Neural progenitor cell (in vitro differentiated cells): ENCODE data around the gene BRCA1. TPM values are rescaled to one million over a fixed set of nuclear protein-coding genes. Genes with fewer than 3 reads are reported as not detected.
A peak's percentile ranks its signal among the peaks of the same experiment; 100 is the strongest.
"Not testable (repeated sequence)": the region's sequence is repeated elsewhere in the genome, so short reads cannot be mapped to it uniquely, and the experiment has no call there.

Experiments used
- DNase-seq: peaks from one replicate; pipeline ENCODE4 v3.0.0-alpha.2; 2016; ENCODE audit warnings: low spot score
- H2AFZ ChIP-seq: fragments of 200-600 bp; sonication (generic); replicated peaks from 2 replicates; pipeline ENCODE4 v1.6.1; 2016; ENCODE audit warnings: antibody characterized with exemption
- H3F3A ChIP-seq: fragments of 200-600 bp; sonication (generic); 2 replicates; pipeline ENCODE4 v1.6.1; 2016; ENCODE audit warnings: antibody characterized with exemption, low read depth
- H3K27ac ChIP-seq: fragments of 200-600 bp; sonication (generic); 2 replicates; pipeline ENCODE4 v1.5.1; 2016; ENCODE audit warnings: mild to moderate bottlenecking
- H3K27me3 ChIP-seq: fragments of 200-600 bp; sonication (generic); 2 replicates; pipeline ENCODE4 v1.6.1; 2016; ENCODE audit warnings: mild to moderate bottlenecking, moderate library complexity
- H3K36me3 ChIP-seq: fragments of 200-600 bp; sonication (generic); 2 replicates; pipeline ENCODE4 v1.5.1; 2016
- H3K4me1 ChIP-seq: fragments of 200-600 bp; sonication (generic); 2 replicates; pipeline ENCODE4 v1.6.1; 2016; ENCODE audit warnings: mixed run types
- H3K4me2 ChIP-seq: fragments of 200-600 bp; sonication (generic); 2 replicates; pipeline ENCODE4 v1.6.1; 2016
- H3K4me3 ChIP-seq: fragments of 200-600 bp; sonication (generic); 2 replicates; pipeline ENCODE4 v1.5.1; 2016
- H3K79me2 ChIP-seq: fragments of 200-600 bp; sonication (generic); 2 replicates; pipeline ENCODE4 v1.6.1; 2016; ENCODE audit warnings: low read depth
- H3K9ac ChIP-seq: fragments of 200-600 bp; sonication (generic); 2 replicates; pipeline ENCODE4 v1.6.1; 2016
- H3K9me3 ChIP-seq: fragments of 200-600 bp; sonication (generic); 2 replicates; pipeline ENCODE4 v1.5.1; 2016; ENCODE audit warnings: low read depth
- H4K20me1 ChIP-seq: fragments of 200-600 bp; sonication (generic); 2 replicates; pipeline ENCODE4 v1.6.1; 2016; ENCODE audit warnings: low read depth
- H3K27ac Mint-ChIP-seq: 3 replicates; pipeline ENCODE4 v1.8.0; 2021; ENCODE audit warnings: mixed read lengths
- H3K27me3 Mint-ChIP-seq: 2 replicates; pipeline ENCODE4 v1.8.0; 2022; ENCODE audit warnings: low read depth, mild to moderate bottlenecking, inconsistent platforms, moderate library complexity, mixed read lengths; ENCODE audit not compliant: insufficient read depth
- H3K36me3 Mint-ChIP-seq: 3 replicates; pipeline ENCODE4 v1.8.0; 2021; ENCODE audit warnings: mixed read lengths
- H3K4me1 Mint-ChIP-seq: 3 replicates; pipeline ENCODE4 v1.8.0; 2021; ENCODE audit warnings: mixed read lengths
- H3K4me3 Mint-ChIP-seq: 3 replicates; pipeline ENCODE4 v1.8.0; 2021; ENCODE audit warnings: mild to moderate bottlenecking, moderate library complexity, mixed read lengths
- H3K9me3 Mint-ChIP-seq: 3 replicates; pipeline ENCODE4 v1.8.0; 2020; ENCODE audit warnings: mixed read lengths
- EZH2 ChIP-seq: fragments of 200-600 bp; sonication (generic); IDR thresholded peaks from 2 replicates; pipeline ENCODE4 v1.6.1; 2017; ENCODE audit warnings: antibody characterized with exemption, mild to moderate bottlenecking, moderate library complexity
- EZH2phosphoT487 ChIP-seq: fragments of 200-600 bp; sonication (generic); IDR thresholded peaks from 2 replicates; pipeline ENCODE4 v1.6.1; 2017; ENCODE audit warnings: antibody characterized with exemption
- total RNA-seq: library from RNA; depleted of rRNA; stranded (reverse); fragments of >200 nt; gene quantifications from 2 replicates; pipeline ENCODE4 v1.2.3, GENCODE V29; 2015; ENCODE audit warnings: low replicate concordance
- TF ChIP-seq, protein P1 (sequence below): fragments of 200-600 bp; sonication (generic); IDR thresholded peaks from 2 replicates; pipeline ENCODE4 v1.5.1; 2017; ENCODE audit warnings: antibody characterized with exemption, mild to moderate bottlenecking

Gene BRCA1
- total RNA-seq, 1 donor from 2014 or later: 77.3 TPM

GRCh38 chr17:43129671-43130010 is 4.5 kb upstream of the BRCA1 start:
- H3K36me3 Mint-ChIP-seq: peaks cover 7% of the 10 kb centered on the region
- H3K4me3 Mint-ChIP-seq: no peak overlapping the region
- H2AFZ ChIP-seq: no peak overlapping the region
- no peak for DNase-seq
- no peak overlapping the region for H3K4me2 ChIP-seq
- no peaks in the 10 kb centered on the region for H3K4me1 ChIP-seq
- no peaks in the 10 kb centered on the region for H3K27me3 ChIP-seq
- no peak overlapping the region for H3K27ac Mint-ChIP-seq
- no peaks in the 10 kb centered on the region for H4K20me1 ChIP-seq
- peaks cover 6% of the 10 kb centered on the region for H3K27me3 Mint-ChIP-seq
- no peaks in the 10 kb centered on the region for H3K9me3 Mint-ChIP-seq
- H3F3A ChIP-seq: peaks cover 5% of the 10 kb centered on the region
- H3K27ac ChIP-seq: no peak overlapping the region
- H3K9ac ChIP-seq: no peak overlapping the region
- peaks cover 26% of the 10 kb centered on the region for H3K79me2 ChIP-seq
- no peak overlapping the region for H3K4me3 ChIP-seq
- TF ChIP-seq EZH2phosphoT487: no peak
- no peak for TF ChIP-seq EZH2
- TF ChIP-seq, protein P1, sequence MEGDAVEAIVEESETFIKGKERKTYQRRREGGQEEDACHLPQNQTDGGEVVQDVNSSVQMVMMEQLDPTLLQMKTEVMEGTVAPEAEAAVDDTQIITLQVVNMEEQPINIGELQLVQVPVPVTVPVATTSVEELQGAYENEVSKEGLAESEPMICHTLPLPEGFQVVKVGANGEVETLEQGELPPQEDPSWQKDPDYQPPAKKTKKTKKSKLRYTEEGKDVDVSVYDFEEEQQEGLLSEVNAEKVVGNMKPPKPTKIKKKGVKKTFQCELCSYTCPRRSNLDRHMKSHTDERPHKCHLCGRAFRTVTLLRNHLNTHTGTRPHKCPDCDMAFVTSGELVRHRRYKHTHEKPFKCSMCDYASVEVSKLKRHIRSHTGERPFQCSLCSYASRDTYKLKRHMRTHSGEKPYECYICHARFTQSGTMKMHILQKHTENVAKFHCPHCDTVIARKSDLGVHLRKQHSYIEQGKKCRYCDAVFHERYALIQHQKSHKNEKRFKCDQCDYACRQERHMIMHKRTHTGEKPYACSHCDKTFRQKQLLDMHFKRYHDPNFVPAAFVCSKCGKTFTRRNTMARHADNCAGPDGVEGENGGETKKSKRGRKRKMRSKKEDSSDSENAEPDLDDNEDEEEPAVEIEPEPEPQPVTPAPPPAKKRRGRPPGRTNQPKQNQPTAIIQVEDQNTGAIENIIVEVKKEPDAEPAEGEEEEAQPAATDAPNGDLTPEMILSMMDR: no peak
- H3K9me3 ChIP-seq: no peaks in the 10 kb centered on the region
- peaks cover 13% of the 10 kb centered on the region for H3K4me1 Mint-ChIP-seq
- no peaks in the 10 kb centered on the region for H3K36me3 ChIP-seq

GRCh38 chr17:43127333-43127876 is 2.2 kb upstream of the BRCA1 start:
- not testable (repeated sequence) for H3K4me3 ChIP-seq, H3K36me3 Mint-ChIP-seq, H3K27ac Mint-ChIP-seq, H3K4me1 ChIP-seq, DNase-seq, H3K27me3 Mint-ChIP-seq, H3K27me3 ChIP-seq, H3K4me2 ChIP-seq, H2AFZ ChIP-seq, H3K36me3 ChIP-seq, H3K9me3 Mint-ChIP-seq, H3K9ac ChIP-seq, H3K9me3 ChIP-seq, H3K27ac ChIP-seq, H4K20me1 ChIP-seq
- Mint-ChIP-seq H3K4me3 (peak overlapping the region; percentile 76), H3K4me1 (peaks cover 22% of the 10 kb centered on the region)
- peaks cover 46% of the 10 kb centered on the region for H3K79me2 ChIP-seq
- H3F3A ChIP-seq: peaks cover 12% of the 10 kb centered on the region

DNA sequence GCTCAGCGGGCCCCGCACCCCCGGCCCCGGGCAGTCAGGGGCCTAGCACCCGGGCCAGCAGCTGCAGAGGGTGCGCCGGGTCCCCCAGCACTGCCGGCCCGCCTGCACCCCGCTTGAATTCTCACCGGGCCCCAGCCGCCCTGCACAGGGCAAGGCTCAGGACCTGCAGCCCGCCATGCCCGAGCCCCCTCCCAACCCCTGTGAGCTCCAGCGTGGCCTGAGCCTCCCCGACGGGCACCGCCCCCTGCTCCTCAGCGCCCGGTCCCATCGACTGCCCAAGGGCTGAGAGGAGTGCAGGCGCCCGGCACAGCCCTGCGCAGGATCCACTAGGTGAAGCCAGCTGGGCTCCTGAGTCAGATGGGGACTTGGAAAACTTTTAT is 1.7 kb upstream of the BRCA1 start:
- Histone ChIP-seq H3K27ac (no peak overlapping the region), H4K20me1 (no peaks in the 10 kb centered on the region), H3K9ac (no peak overlapping the region), H2AFZ (no peak overlapping the region), H3K79me2 (peaks cover 49% of the 10 kb centered on the region), H3K4me3 (no peak overlapping the region), H3K36me3 (no peaks in the 10 kb centered on the region), H3F3A (peaks cover 12% of the 10 kb centered on the region), H3K27me3 (no peaks in the 10 kb centered on the region), H3K4me1 (peaks cover 8% of the 10 kb centered on the region), H3K4me2 (no peak overlapping the region), H3K9me3 (no peaks in the 10 kb centered on the region)
- no peaks in the 10 kb centered on the region for H3K9me3 Mint-ChIP-seq
- H3K4me1 Mint-ChIP-seq: peaks cover 22% of the 10 kb centered on the region
- H3K27me3 Mint-ChIP-seq: peaks cover 7% of the 10 kb centered on the region
- DNase-seq: no peak
- no peak for TF ChIP-seq EZH2
- TF ChIP-seq EZH2phosphoT487: no peak
- TF ChIP-seq, protein P1: no peak
- peaks cover 2% of the 10 kb centered on the region for H3K36me3 Mint-ChIP-seq
- no peak overlapping the region for H3K27ac Mint-ChIP-seq
- H3K4me3 Mint-ChIP-seq: peak overlapping the region; percentile 76

- no peaks in the 10 kb centered on the region for H3K9me3 ChIP-seq
- H3K4me3 ChIP-seq: peak overlapping the region; percentile 78
- Mint-ChIP-seq H3K27me3 (peaks cover 7% of the 10 kb centered on the region), H3K9me3 (no peaks in the 10 kb centered on the region), H3K4me3 (peak overlapping the region; percentile 98), H3K27ac (no peak overlapping the region), H3K36me3 (peaks cover 4% of the 10 kb centered on the region), H3K4me1 (peaks cover 22% of the 10 kb centered on the region)
- peak overlapping the region; percentile 84 for H3K4me2 ChIP-seq
- H3K27me3 ChIP-seq: no peaks in the 10 kb centered on the region
- no peaks in the 10 kb centered on the region for H4K20me1 ChIP-seq
- peaks cover 8% of the 10 kb centered on the region for H3K4me1 ChIP-seq
- H3K27ac ChIP-seq: no peak overlapping the region
- H3K79me2 ChIP-seq: peaks cover 49% of the 10 kb centered on the region
- peaks cover 12% of the 10 kb centered on the region for H3F3A ChIP-seq
- peak overlapping the region; percentile 49 for H3K9ac ChIP-seq
- TF ChIP-seq EZH2phosphoT487 (no peak), EZH2 (no peak)
- TF ChIP-seq, protein P1: no peak
- no peaks in the 10 kb centered on the region for H3K36me3 ChIP-seq
- H2AFZ ChIP-seq: no peak overlapping the region
- peak; percentile 18 for DNase-seq
Measured at GRCh38 chr17:43125967-43126910, 1.1 kb upstream of the BRCA1 start.
